Esophagus squamous epithelium (tissue), 4 donors: Measurements from ENCODE around the gene SLC35F3.

Experiments used
- CTCF ChIP-seq, 6 experiments: fragments of 450-650 bp in 4 of 6; fragments of 200-600 bp in 2 of 6; sonication (generic) in 2 of 6; IDR thresholded peaks; one replicate each; pipeline ENCODE4 v1.5.1; 2016 to 2019; ENCODE audit warnings: antibody characterized with exemption in 6 of 6, mild to moderate bottlenecking in 4 of 6, moderate library complexity in 4 of 6
- POLR2A ChIP-seq, 4 donors: fragments of 450-650 bp; IDR thresholded peaks; one replicate each; pipeline ENCODE4 v1.6.1; 2017; ENCODE audit warnings: antibody characterized with exemption in 4 of 4, mild to moderate bottlenecking in 4 of 4, moderate library complexity in 3 of 4

GRCh38 chr1:234276151-234276788 is 371.8 kb downstream of the SLC35F3 start:
- no peak for TF ChIP-seq CTCF (IDR thresholded peaks at IDR 0.05)
- TF ChIP-seq POLR2A (IDR thresholded peaks at IDR 0.05), result no peak
